ENCODE data around the gene KIAA1614.

KIAA1614 gene

DNA sequence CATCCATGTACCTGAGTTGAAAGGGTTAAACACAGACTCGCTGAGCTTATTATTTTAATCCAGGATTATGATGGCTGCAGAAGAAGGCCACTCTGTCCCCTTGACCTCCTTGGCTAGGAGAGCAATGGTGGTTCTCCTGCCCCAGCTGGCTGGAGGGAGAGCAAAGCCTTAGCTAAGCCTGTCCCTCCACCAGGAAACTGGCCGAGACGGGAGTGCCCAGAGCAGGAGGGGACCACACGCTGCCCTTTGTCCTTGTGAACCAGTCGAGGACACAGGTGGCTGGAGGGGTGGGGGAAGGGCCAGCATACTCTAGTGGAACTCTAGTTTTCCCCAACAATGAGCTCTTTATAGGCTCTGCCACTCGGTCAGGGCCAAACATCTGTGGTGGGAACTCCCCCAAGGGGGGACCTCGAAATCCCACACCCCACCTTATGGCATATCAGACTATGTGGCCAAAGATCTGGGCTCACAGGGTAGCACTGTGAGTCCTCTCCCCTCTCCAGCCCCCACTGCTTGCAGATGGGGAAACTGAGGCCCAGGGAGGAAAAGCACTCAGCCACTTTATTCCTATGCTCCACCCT lies 12.9 kb downstream of the KIAA1614 start:
- DNase-seq: no peak

DNA sequence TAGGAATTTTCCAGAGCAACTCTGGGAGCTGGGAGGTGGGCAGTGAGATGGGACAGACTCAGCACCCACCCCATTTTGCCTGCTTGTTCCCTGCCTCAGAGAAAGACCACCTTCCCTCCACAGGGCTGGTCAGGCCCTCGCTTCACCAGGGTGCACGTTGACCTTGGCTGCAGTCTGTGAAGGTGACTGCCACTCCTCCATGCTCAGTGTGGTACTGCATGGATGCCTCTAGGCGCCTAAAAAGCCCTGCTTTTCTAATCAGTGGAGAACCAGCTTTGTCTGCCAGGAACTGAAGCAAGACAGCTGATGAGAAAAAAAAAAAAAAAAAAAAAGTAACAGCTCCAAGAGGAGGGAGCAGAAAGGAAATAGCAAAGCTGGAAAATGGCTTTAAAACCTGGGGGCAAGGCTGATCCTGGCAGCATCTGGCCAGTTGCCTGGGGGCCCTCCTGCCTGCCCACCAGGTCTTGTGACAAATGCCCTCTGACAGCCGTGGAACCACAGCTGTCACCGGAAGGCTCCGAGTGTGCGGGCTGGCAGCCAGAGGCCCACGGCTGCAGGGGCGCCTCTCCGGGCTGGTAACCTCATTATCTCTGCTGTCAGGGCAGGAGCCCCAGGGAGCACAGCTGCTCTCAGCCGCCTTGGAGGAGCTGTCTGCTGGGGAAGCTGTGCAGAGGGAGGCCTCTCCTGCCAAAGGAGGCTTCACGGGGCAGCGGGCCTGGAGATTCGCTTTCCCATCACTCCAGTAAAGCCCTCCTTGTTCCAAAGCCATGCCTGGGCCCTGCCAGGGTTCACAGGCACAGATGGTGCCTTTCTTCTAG lies 13.7 kb downstream of the KIAA1614 start:
- no peak for DNase-seq

- no peak for DNase-seq
Observed at GRCh38 chr1:180927348-180927747, 14.7 kb downstream of the KIAA1614 start.

GRCh38 chr1:180927841-180928240 lies 15.1 kb downstream of the KIAA1614 start:
- no peak for DNase-seq

DNA sequence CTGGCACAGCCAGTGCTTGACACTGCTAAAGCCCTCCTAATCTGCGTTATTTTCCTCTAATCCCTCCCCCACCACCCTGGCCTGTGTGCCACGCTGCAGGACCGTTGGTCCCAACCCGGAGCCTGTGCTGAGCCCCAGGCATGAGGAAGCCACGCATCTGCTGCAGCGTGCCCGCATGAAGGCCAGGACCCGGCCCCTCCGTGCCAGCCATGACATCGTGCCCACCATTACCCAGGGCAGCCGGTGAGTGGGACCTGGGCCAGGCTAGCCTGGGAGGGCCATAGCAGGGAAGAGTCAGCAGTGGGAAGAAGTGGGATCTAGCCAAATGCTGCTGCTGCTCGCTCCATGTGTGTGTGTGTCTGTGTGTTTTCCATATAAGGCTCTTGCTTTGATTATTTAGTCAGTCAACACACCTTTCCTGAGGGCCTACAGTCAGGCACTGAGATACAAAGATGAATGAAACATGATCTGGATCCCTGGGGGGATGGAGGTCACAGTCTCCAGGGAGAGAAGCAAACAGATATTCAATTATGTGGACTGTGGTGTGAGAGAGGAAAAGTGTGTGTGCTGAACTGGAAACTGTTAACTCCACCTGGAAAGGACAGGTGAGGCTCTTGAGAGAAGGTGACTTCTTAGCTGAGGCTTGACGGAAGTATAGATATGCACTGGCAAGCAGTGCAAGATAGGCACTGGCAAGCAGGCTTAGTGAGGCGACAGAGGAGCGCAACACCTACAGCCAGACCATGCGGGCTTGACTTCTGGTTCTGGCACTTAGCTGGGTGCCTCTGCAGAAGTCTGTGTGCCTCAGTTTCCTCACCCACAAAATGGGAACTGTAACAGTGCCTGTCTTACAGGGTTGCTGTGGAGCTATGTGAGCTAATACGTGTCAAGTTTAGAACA lies 15.9 kb downstream of the KIAA1614 start:
- DNase-seq: no peak

- DNase-seq: no peak
Observed at GRCh38 chr1:180929389-180929788, 16.7 kb downstream of the KIAA1614 start.

DNA sequence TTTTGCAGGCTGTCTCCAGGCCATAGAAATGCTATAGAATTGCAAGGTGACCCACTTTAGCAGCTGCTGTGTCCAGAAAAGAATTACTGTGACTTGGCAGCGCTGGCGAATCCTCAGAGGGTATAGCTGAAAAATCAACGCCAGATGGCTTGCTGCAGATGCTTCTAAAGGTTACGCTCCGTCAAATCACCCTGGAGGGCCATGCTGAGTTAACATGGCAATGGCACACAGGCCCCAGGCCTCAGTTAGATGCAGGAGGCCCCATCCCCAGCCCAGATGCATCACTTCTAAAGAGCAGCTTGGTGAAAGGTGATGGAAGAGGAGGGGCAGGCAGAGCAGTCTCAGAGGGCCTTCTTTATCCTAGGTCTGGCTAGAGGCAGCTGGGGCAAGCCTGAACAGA lies 18.0 kb downstream of the KIAA1614 start:
- DNase-seq: no peak

- no peak for DNase-seq
Observed at GRCh38 chr1:180931529-180931928, 18.8 kb downstream of the KIAA1614 start.

GRCh38 chr1:180932378-180932777 lies 19.7 kb downstream of the KIAA1614 start:
- no peak for DNase-seq

- DNase-seq: no peak
Observed at GRCh38 chr1:180933141-180933540, 20.4 kb downstream of the KIAA1614 start.

DNA sequence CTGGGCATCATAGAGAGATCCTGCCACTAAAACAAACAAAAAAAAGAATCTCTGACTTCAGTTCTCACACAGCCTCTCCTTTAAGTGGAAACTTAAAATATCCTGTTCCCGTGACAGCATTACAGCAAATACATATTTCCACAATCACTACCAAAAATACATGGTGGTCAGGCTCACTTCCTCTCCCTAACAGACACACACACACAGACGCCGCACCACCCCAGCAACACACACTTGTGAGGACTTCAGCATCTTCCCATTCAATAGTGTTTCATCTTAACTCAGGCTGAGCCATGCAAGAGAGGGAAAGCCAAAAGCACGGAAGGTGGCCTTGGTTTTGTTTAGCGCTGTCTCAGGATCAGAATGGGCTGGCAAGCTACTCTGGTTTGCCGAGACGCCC lies 21.9 kb downstream of the KIAA1614 start:
- DNase-seq: no peak

GRCh38 chr1:180935326-180936109 lies 22.8 kb downstream of the KIAA1614 start:
- DNase-seq: no peak

DNA sequence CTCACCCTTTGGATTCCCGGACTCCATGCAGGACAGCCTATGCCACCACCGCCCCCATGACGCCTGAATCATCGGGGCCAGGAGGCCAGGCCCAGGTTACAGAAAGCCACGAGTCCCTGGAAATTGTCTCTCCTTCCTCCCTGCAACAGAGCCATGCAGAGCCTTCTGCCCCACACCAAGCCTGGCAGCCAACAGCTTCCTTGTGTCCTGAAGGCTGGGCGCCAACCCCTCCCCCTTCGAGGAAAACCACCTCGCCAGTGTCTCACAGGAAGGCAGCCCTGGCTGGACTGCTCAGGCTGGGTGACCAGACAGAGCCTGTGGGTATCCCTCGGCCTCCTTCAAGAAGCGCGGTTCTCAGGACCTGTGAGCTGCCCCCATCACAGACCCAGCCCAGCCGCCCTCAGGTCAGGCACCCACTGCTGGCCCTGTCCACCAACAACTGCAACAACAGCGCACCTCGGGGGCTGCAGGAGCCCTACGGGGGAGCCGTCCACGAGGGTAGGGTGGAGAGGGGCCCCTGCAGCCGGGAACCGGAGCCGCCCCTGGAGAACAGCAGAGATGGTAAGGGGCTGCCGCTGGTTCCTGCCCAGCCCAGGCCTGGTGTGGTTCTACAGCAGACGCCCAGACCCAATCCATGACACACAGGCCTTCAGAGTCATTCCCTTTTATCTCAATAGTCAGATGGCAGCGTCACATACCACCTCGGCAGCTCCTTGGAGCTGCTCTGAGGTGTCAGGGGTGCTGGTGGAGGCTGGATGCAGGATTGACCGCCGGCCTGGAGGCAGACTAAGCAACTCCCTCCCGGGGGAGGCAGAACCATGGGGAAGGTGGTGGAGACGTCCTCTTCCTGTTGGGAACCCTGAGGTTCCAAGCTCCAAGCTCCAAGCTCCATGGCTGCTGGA lies 23.7 kb downstream of the KIAA1614 start:
- no peak for DNase-seq

DNA sequence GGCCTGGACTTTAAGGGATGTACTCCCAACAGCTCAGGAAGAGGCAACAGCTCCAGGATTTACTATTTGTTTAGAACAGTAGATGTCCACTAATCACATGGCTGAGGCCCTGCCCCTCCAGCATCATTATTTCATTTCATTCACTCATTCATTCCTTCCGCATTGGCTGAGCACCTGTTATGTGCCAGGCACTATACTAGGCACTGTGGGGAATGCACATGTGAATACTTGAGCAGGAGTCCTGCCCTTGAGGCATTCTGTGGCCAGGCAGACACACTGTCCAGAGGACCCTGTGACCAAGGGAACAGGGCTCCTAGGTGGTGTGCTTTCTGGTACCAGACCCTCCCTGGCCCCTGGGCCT lies 24.3 kb downstream of the KIAA1614 start:
- no peak for DNase-seq

DNA sequence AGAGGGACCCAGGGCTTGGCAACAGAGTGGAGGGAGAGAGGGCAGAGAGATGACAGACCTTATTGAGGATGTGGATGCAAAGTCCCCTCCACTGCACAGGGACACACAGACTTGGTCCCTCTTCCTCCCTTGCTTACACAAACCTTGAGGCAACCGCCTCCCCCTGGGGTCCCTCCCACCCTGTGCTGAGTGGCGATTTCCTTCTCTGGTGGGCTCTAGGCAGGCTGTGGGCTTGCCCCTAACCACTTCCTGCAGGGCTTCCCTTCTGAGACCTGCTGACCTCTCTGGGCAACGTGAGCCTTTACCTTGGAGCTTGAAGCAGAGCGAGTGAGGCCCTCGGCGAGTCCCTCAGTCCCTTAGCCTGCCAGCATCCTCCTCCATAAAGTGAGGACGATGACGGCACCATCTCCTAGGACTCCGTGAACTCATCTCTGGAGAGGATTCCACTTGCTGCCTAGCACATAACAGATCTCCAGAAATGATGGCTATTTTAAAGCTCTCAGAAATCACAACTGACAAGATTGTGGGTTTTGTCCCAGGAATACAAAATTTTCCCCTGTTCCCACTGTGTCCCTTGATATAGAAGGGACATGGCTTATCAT lies 25.0 kb downstream of the KIAA1614 start:
- DNase-seq: no peak

DNA sequence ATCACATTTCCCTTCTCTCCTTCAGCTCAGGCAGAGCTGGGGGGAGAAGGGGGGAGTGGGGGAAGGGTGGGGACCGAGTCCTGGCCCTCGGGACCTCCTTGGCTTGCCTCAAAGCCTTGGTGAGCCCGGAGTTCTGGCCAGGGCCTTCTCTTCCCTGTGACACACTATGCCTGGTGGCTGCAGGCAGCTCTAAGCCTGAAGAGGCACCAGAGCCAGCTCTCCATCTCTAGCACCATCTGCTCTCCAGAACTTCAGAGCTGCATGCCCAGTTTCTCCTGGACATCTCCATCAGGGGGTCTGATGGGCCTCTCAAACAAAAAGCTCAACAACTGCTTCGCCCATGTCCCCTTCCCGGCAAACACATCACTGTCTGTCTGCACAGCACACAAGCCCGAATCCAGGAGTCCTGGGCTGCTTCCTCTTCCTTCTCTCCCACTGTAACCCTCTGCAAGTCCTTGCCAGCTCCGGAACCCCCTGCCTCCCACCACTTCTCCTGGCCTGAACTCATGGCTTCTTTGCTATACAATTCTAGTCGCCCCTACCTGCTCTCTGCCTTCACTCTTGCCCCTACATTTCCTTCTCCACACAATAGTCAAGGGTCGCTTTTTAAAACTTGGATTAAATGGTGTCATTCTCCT lies 26.5 kb downstream of the KIAA1614 start:
- DNase-seq: no peak

DNA sequence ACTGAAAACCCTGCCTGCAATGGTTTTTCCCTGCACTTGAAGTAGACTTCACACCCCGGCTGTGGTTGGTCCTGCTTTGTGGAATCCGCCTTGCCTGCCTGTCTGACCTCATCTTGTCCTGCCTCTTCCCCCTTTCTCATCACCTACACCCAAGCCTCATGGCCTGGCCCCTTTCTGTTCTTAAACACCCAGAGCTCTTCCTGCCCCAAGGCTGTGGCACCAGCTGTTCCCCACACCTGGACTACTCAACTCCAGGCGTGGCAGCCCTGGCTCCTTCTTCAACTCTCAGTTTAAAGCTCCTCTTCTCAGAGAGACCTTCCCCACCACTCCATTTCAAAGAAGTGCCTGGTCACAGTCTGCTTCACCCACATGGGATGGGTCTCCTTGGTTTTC lies 27.0 kb downstream of the KIAA1614 start:
- no peak for DNase-seq

DNA sequence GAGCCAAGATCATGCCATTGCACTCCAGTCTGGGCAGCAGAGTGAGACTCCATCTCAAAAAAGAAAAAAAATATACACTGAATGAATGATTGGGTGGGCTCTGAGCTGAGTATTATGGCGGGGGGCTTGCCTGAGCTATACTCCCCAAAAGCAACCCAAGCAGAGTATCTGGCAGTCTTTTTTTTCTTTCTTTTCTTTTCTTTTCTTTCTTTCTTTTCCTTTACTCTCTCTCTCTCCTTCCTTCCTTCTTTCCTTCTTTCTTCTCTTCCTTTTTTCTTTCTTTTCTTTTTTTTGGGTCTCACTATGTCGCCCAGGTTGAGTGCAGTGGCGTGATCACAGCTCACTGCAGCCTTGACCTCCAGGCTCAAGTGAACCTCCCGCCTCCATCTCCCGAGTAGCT lies 27.7 kb downstream of the KIAA1614 start:
- no peak for DNase-seq

DNA sequence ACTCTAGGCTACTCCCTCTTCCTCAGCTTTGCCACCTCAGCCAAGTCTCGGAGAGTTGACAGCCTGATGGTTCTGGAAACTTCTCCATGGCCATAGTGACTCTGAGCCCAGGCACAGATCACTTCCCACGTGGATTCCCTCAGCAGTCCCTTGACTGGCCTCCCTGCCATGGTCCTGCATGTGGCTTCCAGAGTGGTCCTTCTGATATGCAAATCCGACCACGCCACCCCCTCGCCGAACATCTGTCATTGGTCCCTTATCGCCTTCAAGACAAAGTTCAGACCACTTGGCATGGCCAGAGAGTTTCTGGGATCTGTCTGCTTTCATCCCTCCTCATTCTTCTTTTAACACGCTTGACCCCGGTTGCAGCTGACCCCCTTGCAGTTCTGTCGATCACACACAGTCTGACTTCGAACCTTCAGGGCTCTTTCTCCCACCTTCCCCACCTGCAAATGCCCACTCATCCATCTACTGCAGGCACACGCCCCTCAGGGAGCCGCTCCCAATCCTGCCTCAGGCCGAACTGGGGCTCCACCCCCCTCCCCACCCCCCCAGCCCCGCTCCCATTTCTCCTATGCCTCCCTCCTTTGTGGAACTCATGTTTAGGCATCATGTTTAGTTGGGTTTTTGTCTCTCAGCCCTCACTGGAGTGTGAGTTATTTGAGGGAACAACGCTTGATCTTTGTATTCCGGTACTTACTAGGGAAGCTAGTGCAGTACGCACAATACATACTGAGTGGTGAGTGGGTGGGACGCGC lies 29.0 kb downstream of the KIAA1614 start:
- DNase-seq: no peak

DNA sequence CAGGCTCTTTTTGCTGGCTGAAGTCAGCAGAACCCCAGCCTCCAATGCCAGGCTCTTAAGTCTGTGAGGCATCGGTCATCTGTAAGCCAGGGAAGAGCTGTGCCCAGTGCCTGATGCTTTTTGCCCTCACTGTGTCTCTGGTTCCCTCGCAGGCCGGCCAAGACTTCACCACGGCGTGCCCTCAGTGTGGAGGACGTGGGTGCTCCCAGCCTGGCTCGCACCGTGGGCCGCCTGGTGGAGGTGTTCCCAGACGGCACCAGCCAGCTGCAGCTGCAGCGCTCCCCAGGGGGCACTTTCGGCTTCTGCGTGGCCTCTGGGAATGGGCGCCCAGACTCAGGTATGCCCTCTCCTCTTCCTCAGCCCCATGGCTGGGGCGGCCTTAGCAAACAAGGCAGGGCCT lies 32.5 kb downstream of the KIAA1614 start:
- DNase-seq: no peak

Data from activated CD4-positive, CD25-positive, alpha-beta regulatory T cell (primary cell).